ENCODE results near the gene METTL26.
A peak's percentile ranks its signal among the peaks of the same experiment; 100 is the strongest.

Gene METTL26

DNA sequence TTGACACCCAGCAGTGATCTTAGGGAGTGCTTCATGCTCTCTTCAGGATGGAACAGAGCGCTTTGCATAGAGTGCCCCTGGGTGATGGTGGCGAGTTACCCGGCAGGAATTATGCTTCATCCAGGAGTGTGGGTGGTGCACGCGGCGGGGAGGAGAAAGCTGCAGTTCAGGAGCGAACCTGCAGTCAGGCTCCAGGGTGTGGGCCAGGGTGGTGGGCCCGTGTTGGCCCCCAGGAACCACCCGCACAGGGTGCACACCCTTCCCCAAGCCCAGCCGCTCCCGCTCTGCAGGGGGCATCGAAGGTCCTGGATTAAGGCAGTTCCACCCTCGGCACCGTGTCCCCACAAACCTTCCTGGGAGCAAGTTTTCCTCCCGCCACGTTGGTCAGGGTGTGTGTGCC, 42.3 kb downstream of the METTL26 start:
- DNase-seq: no peak

DNA sequence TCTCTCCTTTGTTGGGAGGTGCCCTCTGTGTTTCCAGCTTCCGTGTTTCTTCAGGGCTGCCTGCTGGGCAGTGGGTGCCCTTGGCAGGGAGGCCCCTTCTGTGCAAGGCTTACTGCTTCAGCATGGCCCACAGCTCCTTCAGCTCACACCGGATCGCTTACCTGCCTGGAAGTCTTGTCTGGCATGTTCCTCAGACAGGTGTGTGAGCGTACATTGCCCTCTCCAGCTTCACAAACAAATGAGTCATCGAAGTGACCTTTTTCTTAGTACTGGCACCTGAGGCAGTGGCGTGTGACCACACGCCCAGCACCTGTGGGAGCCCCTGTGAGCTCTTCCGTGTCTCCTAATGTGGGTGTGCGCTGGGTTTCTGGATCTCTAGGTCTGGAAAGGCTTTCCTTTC, 42.7 kb downstream of the METTL26 start:
- DNase-seq: peak; percentile 91

GRCh38 chr16:592518-593306, 43.4 kb downstream of the METTL26 start:
- DNase-seq: peak; percentile 82

- DNase-seq: no peak
These were observed 44.1 kb downstream of the METTL26 start for GRCh38 chr16:591892-592517.

DNA sequence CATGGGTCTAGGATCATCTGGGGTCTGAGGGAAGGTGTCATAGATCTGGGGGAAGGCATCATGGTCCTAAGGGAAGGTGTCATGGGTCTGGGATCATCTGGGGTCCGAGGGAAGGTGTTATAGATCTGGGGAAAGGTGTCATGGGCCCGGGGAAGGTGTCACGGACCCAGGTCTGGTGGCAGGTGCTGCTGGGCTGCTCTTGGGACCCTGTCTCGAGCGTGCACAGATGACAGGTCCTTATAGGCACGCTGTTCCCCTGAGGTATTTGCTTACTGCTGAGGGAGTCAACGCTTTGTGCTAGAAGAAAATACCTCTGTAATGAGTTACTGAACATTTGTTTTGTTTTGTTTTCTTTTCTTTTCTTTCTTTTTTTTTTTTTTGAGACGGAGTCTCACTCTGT, 44.9 kb downstream of the METTL26 start:
- no peak for DNase-seq

DNA sequence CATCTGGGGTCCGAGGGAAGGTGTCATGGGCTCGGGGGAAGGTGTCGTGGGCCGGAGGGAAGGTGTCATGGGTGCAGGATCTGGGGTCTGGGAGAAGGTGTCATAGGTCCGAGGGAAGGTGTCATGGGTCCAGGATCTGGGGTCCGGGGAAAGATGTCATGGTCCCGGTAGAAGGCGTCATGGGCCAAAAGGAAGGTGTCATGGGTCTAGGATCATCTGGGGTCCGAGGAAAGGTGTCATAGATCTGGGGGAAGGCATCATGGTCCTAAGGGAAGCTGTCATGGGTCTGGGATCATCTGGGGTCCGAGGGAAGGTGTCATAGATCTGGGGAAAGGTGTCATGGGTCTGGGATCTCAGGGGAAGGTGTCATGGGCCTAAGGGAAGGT, 45.3 kb downstream of the METTL26 start:
- DNase-seq: no peak

GRCh38 chr16:590188-590814, 45.8 kb downstream of the METTL26 start:
- no peak for DNase-seq

- DNase-seq: peak; percentile 96
These were observed 46.4 kb downstream of the METTL26 start, which contains the start of gene RAB40C for GRCh38 chr16:589658-590187. Gene RAB40C (plus strand): TSS chr16:590066. CDS start chr16:590292, 226 bp downstream.

DNA sequence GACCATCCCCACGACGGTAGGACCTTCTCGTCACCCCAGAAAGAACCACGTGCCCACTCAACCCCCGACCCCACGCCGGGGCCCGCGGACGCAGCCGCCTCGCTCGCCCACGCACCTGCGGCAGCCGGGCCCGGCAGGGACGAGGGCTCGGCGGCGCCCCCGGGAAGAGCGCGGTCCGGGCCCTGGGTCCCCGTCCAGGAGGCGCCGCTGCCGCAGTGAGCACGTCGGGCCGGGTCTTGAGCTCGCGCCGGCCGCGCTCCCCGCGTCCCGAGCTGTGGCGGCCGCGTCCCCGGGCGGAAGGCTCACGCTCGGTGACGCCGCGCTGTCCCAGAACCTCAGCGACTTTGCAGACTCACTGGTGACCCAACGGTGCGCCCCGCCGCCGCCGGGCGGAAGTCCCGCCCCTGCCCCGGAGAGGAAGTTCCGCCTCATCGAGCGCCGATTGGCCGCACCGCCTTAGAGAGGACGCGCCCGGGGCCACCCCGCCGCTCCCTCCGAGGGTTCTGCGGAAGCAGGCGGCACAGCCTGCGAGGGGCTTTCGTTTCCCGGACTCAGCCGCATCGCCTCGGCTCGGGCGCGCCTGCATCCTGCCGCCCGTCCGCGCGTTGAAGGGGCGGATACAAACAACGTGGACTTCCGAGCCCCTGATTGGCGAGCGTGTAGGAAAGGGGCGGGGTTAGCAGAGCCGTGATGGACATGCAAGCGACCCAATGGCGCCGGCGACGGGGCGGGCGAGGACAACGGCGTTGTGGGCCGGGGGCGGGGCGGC, 47.0 kb downstream of the METTL26 start:
- DNase-seq: peak; percentile 89

DNA sequence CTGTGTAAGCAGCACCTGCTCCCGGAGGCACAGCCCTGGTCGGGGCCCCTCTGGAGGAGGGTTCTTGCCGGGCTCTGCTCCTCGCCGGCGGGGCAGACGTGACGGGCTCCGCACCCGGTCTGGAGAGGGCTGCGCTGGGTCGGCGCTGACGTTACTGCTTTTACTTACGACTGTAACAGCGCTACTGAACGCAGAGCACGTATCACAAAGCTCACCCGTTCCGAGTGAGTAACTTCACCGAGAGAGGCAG, 47.5 kb downstream of the METTL26 start:
- no peak for DNase-seq

GRCh38 chr16:586645-587590, 49.2 kb downstream of the METTL26 start:
- no peak for DNase-seq

DNA sequence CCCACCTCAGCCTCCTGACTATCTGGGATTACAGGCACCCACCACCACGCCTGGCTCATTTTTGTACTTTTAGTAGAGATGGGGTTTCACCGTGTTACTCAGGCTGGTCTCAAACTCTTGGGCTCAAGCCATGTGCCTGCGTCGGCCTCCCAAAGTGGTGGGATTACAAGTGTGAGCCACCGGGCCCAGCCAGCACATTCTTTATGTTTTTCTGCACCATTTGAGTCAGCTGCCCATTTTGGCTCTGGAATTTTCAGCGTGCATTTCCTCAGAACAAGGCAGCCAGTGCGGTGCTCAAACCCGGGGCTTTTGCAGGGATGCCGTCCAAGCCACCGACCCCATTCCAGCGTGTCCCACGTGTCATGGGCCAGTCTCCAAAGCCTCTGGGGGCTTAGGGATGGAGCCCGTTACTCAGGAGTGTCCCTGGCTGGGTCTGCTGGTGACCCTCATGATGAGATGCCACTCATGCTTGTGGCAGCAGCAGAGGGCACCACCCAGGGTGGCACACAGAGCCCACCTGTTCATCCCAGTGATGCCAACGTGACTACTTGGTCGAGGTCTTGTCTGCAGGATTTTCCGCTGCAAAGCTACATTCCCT, 50.0 kb downstream of the METTL26 start:
- no peak for DNase-seq

- no peak for DNase-seq
These were observed 50.8 kb downstream of the METTL26 start for GRCh38 chr16:585351-585750.
